Measurements from ENCODE around the gene CCDC91. TPM values are rescaled to one million over a fixed set of nuclear protein-coding genes. Genes with fewer than 3 reads are reported as not detected.

The CCDC91 gene
- total RNA-seq, 1 experiment from 2014 or later, result 26.8 TPM

DNA sequence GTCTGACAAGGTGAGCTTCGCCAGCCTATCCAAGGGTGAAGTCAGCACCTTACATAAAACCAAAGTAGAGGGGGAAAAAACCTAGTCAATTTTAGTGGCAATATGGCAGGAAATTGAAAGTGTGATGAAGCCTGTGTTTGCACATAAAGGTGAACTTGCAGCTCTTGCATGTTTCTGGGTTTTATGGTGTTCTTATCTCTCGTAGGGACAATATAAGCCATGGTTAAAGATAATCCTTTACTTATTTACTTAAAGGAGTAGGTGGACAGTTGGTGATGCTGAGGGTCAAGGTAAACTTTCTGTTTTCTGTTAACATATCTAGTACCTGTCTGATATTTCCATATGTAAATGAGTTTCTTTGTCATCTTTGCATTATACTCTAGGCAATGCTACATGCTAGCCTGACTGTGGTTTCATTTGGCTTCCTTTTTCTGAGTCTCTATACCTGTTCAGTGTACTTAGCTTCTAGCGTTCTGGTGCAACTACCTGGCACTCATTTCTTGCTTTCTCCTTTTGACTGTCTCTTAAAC, 32.8 kb downstream of the CCDC91 start:
- Histone ChIP-seq H3K36me3 (ENCODE audit: insufficient read depth, low read length, poor library complexity, severe bottlenecking) (no peaks in the 10 kb centered on the region), H3K27ac (ENCODE audit: low read depth, low read length, poor library complexity, severe bottlenecking) (no peak overlapping the region), H3K4me1 (ENCODE audit: insufficient read depth, low read length, poor library complexity, severe bottlenecking) (no peaks in the 10 kb centered on the region), H3K4me3 (ENCODE audit: low read depth, low read length, poor library complexity, severe bottlenecking) (no peak overlapping the region), H3K27me3 (replicated peaks; ENCODE audit: insufficient read depth, low read depth, low read length, poor library complexity) (no peaks in the 10 kb centered on the region), H3K9me3 (ENCODE audit: low read depth, low read length, poor library complexity, severe bottlenecking) (peaks cover 7% of the 10 kb centered on the region)
- CTCF ChIA-PET, result no interaction called here
- no peak for DNase-seq (ENCODE audit: low spot score)
- intact Hi-C loops (cut with micrococcal nuclease; ENCODE audit: unreplicated experiment), result no loop called here
- no peak for TF ChIP-seq EZH2 (IDR thresholded peaks at IDR 0.05; ENCODE audit: borderline replicate concordance, low read depth, low read length, poor library complexity, severe bottlenecking)
- TF ChIP-seq CTCF (conservative IDR thresholded peaks at IDR 0.05; ENCODE audit: low read depth, low read length), result no peak
- BruUV-seq (replicated peaks), result no TSS peak
- POLR2A ChIA-PET (ENCODE audit: low non-redundant PET), result no interaction called here

DNA sequence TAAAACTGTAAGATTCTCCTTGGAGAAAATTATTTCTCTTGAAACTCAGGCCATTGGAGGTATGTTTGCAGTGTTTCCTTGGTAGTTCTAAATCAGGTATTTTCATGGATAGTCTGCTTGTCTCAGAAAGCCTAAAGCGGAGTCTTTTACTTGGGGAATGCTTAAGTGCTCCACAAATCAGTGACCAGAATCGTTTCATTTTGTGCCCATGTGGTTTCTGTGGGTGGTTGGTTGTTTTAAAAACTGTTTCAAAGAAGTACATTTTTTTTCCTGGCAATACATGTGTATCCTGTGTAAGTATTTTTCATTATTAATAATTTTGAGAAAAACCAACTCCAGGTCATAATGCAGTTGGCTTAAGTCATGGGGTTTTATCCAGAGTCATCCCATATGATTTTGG, 33.6 kb downstream of the CCDC91 start:
- no peak for DNase-seq (ENCODE audit: low spot score)
- Histone ChIP-seq H3K36me3 (ENCODE audit: insufficient read depth, low read length, poor library complexity, severe bottlenecking) (no peaks in the 10 kb centered on the region), H3K27ac (ENCODE audit: low read depth, low read length, poor library complexity, severe bottlenecking) (no peak overlapping the region), H3K4me3 (ENCODE audit: low read depth, low read length, poor library complexity, severe bottlenecking) (no peak overlapping the region), H3K4me1 (ENCODE audit: insufficient read depth, low read length, poor library complexity, severe bottlenecking) (no peaks in the 10 kb centered on the region), H3K9me3 (ENCODE audit: low read depth, low read length, poor library complexity, severe bottlenecking) (peaks cover 1% of the 10 kb centered on the region), H3K27me3 (replicated peaks; ENCODE audit: insufficient read depth, low read depth, low read length, poor library complexity) (no peaks in the 10 kb centered on the region)
- no TSS peak for BruUV-seq (replicated peaks)
- ChIA-PET POLR2A (ENCODE audit: low non-redundant PET) (no interaction called here), CTCF (no interaction called here)
- intact Hi-C loops (cut with micrococcal nuclease; ENCODE audit: unreplicated experiment), result no loop called here
- no peak for TF ChIP-seq CTCF (conservative IDR thresholded peaks at IDR 0.05; ENCODE audit: low read depth, low read length)
- TF ChIP-seq EZH2 (IDR thresholded peaks at IDR 0.05; ENCODE audit: borderline replicate concordance, low read depth, low read length, poor library complexity, severe bottlenecking), result no peak

DNA sequence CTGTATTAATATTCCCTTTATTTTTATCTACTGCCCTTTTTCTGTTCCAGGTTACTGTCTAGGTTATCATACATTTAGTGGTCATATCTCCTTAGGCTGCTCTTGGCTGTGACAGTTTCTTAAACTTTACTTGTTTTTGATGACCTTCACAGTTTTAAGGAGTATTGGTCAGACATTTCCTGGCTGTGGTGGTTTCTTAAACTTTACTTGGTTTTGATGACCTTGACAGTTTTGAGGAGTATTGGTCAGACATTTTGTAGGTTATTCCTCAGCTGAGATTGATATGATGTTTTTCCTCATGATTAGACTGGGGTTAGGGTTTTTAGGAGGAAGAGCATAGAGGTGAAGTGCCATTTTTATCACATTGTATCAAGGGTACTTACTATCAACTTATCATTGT, 36.4 kb downstream of the CCDC91 start:
- POLR2A ChIA-PET (ENCODE audit: low non-redundant PET), result no interaction called here
- Histone ChIP-seq H3K36me3 (ENCODE audit: insufficient read depth, low read length, poor library complexity, severe bottlenecking) (no peaks in the 10 kb centered on the region), H3K27me3 (replicated peaks; ENCODE audit: insufficient read depth, low read depth, low read length, poor library complexity) (no peaks in the 10 kb centered on the region), H3K4me3 (ENCODE audit: low read depth, low read length, poor library complexity, severe bottlenecking) (no peak overlapping the region), H3K9me3 (ENCODE audit: low read depth, low read length, poor library complexity, severe bottlenecking) (no peaks in the 10 kb centered on the region), H3K27ac (ENCODE audit: low read depth, low read length, poor library complexity, severe bottlenecking) (no peak overlapping the region), H3K4me1 (ENCODE audit: insufficient read depth, low read length, poor library complexity, severe bottlenecking) (no peaks in the 10 kb centered on the region)
- TF ChIP-seq CTCF (conservative IDR thresholded peaks at IDR 0.05; ENCODE audit: low read depth, low read length) (no peak), EZH2 (IDR thresholded peaks at IDR 0.05; ENCODE audit: borderline replicate concordance, low read depth, low read length, poor library complexity, severe bottlenecking) (no peak)
- no TSS peak for BruUV-seq (replicated peaks)
- intact Hi-C loops (cut with micrococcal nuclease; ENCODE audit: unreplicated experiment), result no loop called here
- CTCF ChIA-PET, result no interaction called here
- no peak for DNase-seq (ENCODE audit: low spot score)

Data from A673 (cell line).